Endodermal cell (in vitro differentiated cells): ENCODE data around the gene FDXACB1. TPM values are rescaled to one million over a fixed set of nuclear protein-coding genes. Genes with fewer than 3 reads are reported as not detected.

Experiments
- DNase-seq: peaks from one replicate; pipeline ENCODE4 v3.0.0-alpha.2; 2017
- H3K27ac ChIP-seq: 2 replicates; pipeline ENCODE4 v1.5.1; 2013; ENCODE audit warnings: mild to moderate bottlenecking, low read depth, low read length, moderate library complexity
- H3K27me3 ChIP-seq: 2 replicates; pipeline ENCODE4 v1.6.1; 2013; ENCODE audit warnings: mild to moderate bottlenecking, low read length, moderate library complexity; ENCODE audit not compliant: insufficient read depth, control insufficient read depth, poor library complexity, severe bottlenecking
- H3K36me3 ChIP-seq: 2 replicates; pipeline ENCODE4 v1.7.0; 2013; ENCODE audit warnings: mild to moderate bottlenecking, low read length, moderate library complexity; ENCODE audit not compliant: control insufficient read depth, insufficient read depth
- H3K4me1 ChIP-seq: one replicate; pipeline ENCODE4 v1.7.0; 2013; ENCODE audit warnings: low read length; ENCODE audit not compliant: control insufficient read depth, insufficient read depth
- H3K4me3 ChIP-seq: 2 replicates; pipeline ENCODE4 v1.5.1; 2013; ENCODE audit warnings: mild to moderate bottlenecking, low read length, moderate library complexity
- H3K9ac ChIP-seq: 2 replicates; pipeline ENCODE4 v1.6.1; 2013; ENCODE audit warnings: mild to moderate bottlenecking, low read length, moderate library complexity; ENCODE audit not compliant: poor library complexity, severe bottlenecking; ENCODE audit errors: extremely low read depth
- H3K9me3 ChIP-seq: 2 replicates; pipeline ENCODE4 v1.6.1; 2013; ENCODE audit warnings: mild to moderate bottlenecking, low read length, moderate library complexity; ENCODE audit not compliant: control insufficient read depth
- H3K27ac Mint-ChIP-seq: 2 replicates; pipeline ENCODE4 v1.8.0; 2020; ENCODE audit warnings: mixed read lengths
- H3K27me3 Mint-ChIP-seq: 2 replicates; pipeline ENCODE4 v1.8.0; 2021; ENCODE audit warnings: mild to moderate bottlenecking, mixed read lengths; ENCODE audit not compliant: insufficient read depth
- H3K36me3 Mint-ChIP-seq: 2 replicates; pipeline ENCODE4 v1.8.0; 2020; ENCODE audit warnings: low read depth, mixed read lengths
- H3K4me1 Mint-ChIP-seq: 2 replicates; pipeline ENCODE4 v1.8.0; 2020; ENCODE audit warnings: mixed read lengths
- H3K4me3 Mint-ChIP-seq: 2 replicates; pipeline ENCODE4 v1.8.0; 2020; ENCODE audit warnings: mild to moderate bottlenecking, moderate library complexity, mixed read lengths
- H3K9me3 Mint-ChIP-seq: 2 replicates; pipeline ENCODE4 v1.8.0; 2020; ENCODE audit warnings: mild to moderate bottlenecking, mixed read lengths
- CTCF ChIP-seq: fragments of 200-600 bp; sonication (generic); conservative IDR thresholded peaks from 2 replicates; pipeline ENCODE4 v1.5.0; 2021; ENCODE audit warnings: antibody characterized with exemption, mild to moderate bottlenecking
- WGBS, 2 experiments: methylation state at CpG; one replicate each; pipeline versions ENCODE4 v1.1.5 to v1.1.7; 2013; ENCODE audit warnings: missing lambda C conversion rate in 2 of 2, mixed read lengths in 1 of 2; ENCODE audit not compliant: insufficient coverage in 1 of 2, insufficient read length in 1 of 2; 5-methylcytosine and 5-hydroxymethylcytosine counted together
- total RNA-seq, 2 donors: library from RNA; stranded (reverse); fragmentation: NEBNext Ultra II Directional in 1 of 2; extraction: Animal tissue kit (Norgen Biotek cat#: 25700) in 1 of 2; gene quantifications; 2 replicates in 1 of 2; 3 replicates in 1 of 2; pipeline ENCODE4 v1.2.1, GENCODE V29; 2021

FDXACB1 gene
- total RNA-seq, 2 donors from 2014 or later = 1.7 to 2.7 TPM

GRCh38 chr11:111882202-111882601, 3.2 kb upstream of the FDXACB1 start:
- WGBS, 2 experiments = 92 to 97% methylated on average over 4 to 5 of the region's 5 CpGs
- peaks cover 12% of the 10 kb centered on the region for H3K4me1 Mint-ChIP-seq
- Histone ChIP-seq H3K4me1 (peaks cover 2% of the 10 kb centered on the region), H3K36me3 (no peaks in the 10 kb centered on the region), H3K9me3 (no peaks in the 10 kb centered on the region), H3K27ac (no peak overlapping the region), H3K9ac (no peak overlapping the region), H3K27me3 (no peaks in the 10 kb centered on the region), H3K4me3 (no peak overlapping the region)
- no peak overlapping the region for H3K27ac Mint-ChIP-seq
- DNase-seq = no peak
- no peak for TF ChIP-seq CTCF
- peaks cover 4% of the 10 kb centered on the region for H3K27me3 Mint-ChIP-seq
- no peaks in the 10 kb centered on the region for H3K36me3 Mint-ChIP-seq
- H3K9me3 Mint-ChIP-seq = no peaks in the 10 kb centered on the region
- H3K4me3 Mint-ChIP-seq = no peak overlapping the region

DNA sequence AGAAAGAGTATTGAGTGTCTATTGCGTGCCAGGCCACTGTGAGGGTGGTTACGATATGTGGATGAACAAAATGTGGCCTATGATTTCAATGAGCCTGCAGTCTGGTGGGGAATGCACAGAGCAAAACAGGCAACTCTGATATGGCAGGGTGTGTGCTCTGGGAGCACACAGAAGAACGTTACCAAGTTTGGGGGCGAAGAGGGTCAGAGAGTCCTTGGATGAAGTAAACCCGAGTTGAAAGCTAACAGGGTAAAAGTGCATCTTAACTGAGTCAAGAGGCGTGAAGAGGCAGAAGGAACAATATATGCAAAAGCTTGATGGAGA, 634 bp upstream of the FDXACB1 start:
- H3K36me3 ChIP-seq = no peaks in the 10 kb centered on the region
- H3K27me3 ChIP-seq = no peaks in the 10 kb centered on the region
- no peaks in the 10 kb centered on the region for H3K9me3 Mint-ChIP-seq
- H3K4me3 ChIP-seq = peak overlapping the region; percentile 96
- 69 to 70% methylated on average over 6 of the region's 6 CpGs for WGBS, 2 experiments
- no peaks in the 10 kb centered on the region for H3K36me3 Mint-ChIP-seq
- DNase-seq = no peak
- peaks cover 4% of the 10 kb centered on the region for H3K27me3 Mint-ChIP-seq
- no peak for TF ChIP-seq CTCF
- peak overlapping the region; percentile 97 for H3K27ac ChIP-seq
- H3K9ac ChIP-seq = peak overlapping the region; percentile 73
- peaks cover 12% of the 10 kb centered on the region for H3K4me1 Mint-ChIP-seq
- H3K4me1 ChIP-seq = peaks cover 2% of the 10 kb centered on the region
- peak overlapping the region; percentile 74 for H3K4me3 Mint-ChIP-seq
- H3K9me3 ChIP-seq = no peaks in the 10 kb centered on the region
- H3K27ac Mint-ChIP-seq = peak overlapping the region; percentile 100

- Histone ChIP-seq H3K4me3 (peak overlapping the region; percentile 96), H3K27ac (peak overlapping the region; percentile 97), H3K9me3 (no peaks in the 10 kb centered on the region), H3K9ac (peak overlapping the region; percentile 73), H3K27me3 (no peaks in the 10 kb centered on the region), H3K4me1 (peaks cover 2% of the 10 kb centered on the region), H3K36me3 (no peaks in the 10 kb centered on the region)
- H3K36me3 Mint-ChIP-seq = no peaks in the 10 kb centered on the region
- H3K27me3 Mint-ChIP-seq = peaks cover 4% of the 10 kb centered on the region
- H3K4me1 Mint-ChIP-seq = peaks cover 12% of the 10 kb centered on the region
- peak overlapping the region; percentile 74 for H3K4me3 Mint-ChIP-seq
- H3K9me3 Mint-ChIP-seq = no peaks in the 10 kb centered on the region
- no peak for DNase-seq
- 3% methylated on average over 10 to 13 of the region's 13 CpGs for WGBS, 2 experiments
- TF ChIP-seq CTCF = no peak
- H3K27ac Mint-ChIP-seq = peak overlapping the region; percentile 90
Observed at GRCh38 chr11:111878385-111878848, 548 bp downstream of the FDXACB1 start.
